Panc1 (cell line): Measurements from ENCODE around the gene HNRNPA1L2.

Experiments used
- CTCF ChIP-seq: fragments of 450-650 bp; IDR thresholded peaks from 2 replicates; pipeline ENCODE4 v1.5.1; 2017; ENCODE audit warnings: mild to moderate bottlenecking
- POLR2AphosphoS5 ChIP-seq: IDR thresholded peaks from 2 replicates; pipeline ENCODE4 v1.6.1; 2012; ENCODE audit warnings: mild to moderate bottlenecking, low read depth, low read length, moderate library complexity
- REST ChIP-seq, 2 experiments: IDR thresholded peaks; 2 replicates each; pipeline ENCODE4 v1.6.1; 2011 to 2012; ENCODE audit warnings: low read depth in 2 of 2, control low read depth in 1 of 2, low read length in 1 of 2, mild to moderate bottlenecking in 1 of 2, moderate library complexity in 1 of 2; ENCODE audit not compliant: insufficient read depth in 1 of 2
- SIN3A ChIP-seq: IDR thresholded peaks from 2 replicates; pipeline ENCODE4 v1.6.1; 2012; ENCODE audit warnings: low read depth, mild to moderate bottlenecking, low read length, moderate library complexity, borderline replicate concordance; ENCODE audit not compliant: insufficient read depth
- TCF7L2 ChIP-seq: IDR thresholded peaks from 2 replicates; pipeline ENCODE4 v1.6.1; 2011; ENCODE audit warnings: mild to moderate bottlenecking, low read depth, low read length, inconsistent platforms

GRCh38 chr13:52665325-52665724 is 23.1 kb downstream of the HNRNPA1L2 start:
- TF ChIP-seq POLR2AphosphoS5: no peak
- peak; percentile 57; the same call in 1 of the 2 replicates for TF ChIP-seq CTCF
- no peak for TF ChIP-seq SIN3A
- TF ChIP-seq TCF7L2: no peak
- TF ChIP-seq REST (IDR thresholded peaks at IDR 0.05; ENCODE audit: insufficient read depth in 1 of 2, low read depth in 2 of 2, low read length in 1 of 2): no peak
